ENCODE measurements around the gene MLC1. TPM values are rescaled to one million over a fixed set of nuclear protein-coding genes. Genes with fewer than 3 reads are reported as not detected.

Gene MLC1
- total and polyA plus RNA-seq, 4 donors = 0.65 to 2.6 (median 0.77) TPM

DNA sequence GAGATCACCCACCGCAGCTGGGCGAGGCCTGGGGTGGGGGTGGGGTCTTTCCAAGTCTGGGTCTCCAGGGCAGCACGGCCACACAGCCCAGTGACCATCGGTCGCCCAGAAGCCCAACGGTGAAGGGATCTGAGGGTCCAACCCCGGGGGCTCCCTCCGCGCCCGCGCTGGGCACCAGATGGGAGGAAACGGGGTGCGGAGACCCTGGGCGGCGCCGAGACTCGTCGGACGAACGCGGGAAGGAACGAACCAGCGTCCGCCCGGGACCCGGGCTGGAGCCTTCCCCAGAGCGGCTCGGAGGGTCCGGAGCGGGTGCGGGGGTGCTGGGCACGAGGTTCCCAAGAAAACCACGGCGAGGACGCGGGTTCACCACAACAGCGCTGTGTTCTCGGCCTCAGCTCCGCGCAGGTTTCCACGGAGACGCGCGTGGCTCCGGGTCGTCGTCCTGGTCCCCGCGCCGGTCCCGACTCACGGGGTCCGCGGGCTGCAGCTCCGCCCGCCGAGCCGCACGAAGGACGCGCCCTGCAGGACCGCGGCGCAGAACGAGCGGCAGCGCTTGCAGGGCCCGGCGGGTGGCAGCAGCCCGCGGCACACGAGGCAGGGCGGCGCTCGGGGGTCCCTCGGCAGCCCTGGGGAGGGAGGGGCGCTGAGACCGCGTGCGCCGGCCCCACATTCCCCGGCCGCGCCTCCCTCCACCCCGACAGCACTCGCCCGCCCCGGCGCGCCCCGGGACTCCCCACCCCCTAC is 70.4 kb downstream of the MLC1 start:
- peaks cover 16 to 66% (median 18%) of the 10 kb centered on the region in 3 donors for H3K27me3 ChIP-seq (ENCODE audit: control insufficient read depth in 3 of 3, insufficient read depth in 3 of 3, low read length in 2 of 3)
- H3K27ac ChIP-seq (ENCODE audit: low read depth in 1 of 2, low read length in 1 of 2) = no peak overlapping the region
- H3K9ac ChIP-seq (ENCODE audit: insufficient read depth in 1 of 2, low read length in 2 of 2) = no peak overlapping the region
- H3K4me1 ChIP-seq (ENCODE audit: control insufficient read depth in 5 of 5, insufficient read depth in 5 of 5, low read length in 5 of 5) = peaks cover 0 to 8% (median 6%) of the 10 kb centered on the region in 5 donors
- WGBS, 2 donors = 3 to 5% methylated on average over 59 to 91 of the region's 91 CpGs
- H3K9me3 ChIP-seq (ENCODE audit: control insufficient read depth in 4 of 4, insufficient read depth in 3 of 4, low read length in 3 of 4) = peaks cover 0 to 7% (median 0%) of the 10 kb centered on the region in 4 donors
- no peaks in the 10 kb centered on the region for H3K36me3 ChIP-seq (ENCODE audit: control insufficient read depth in 4 of 4, insufficient read depth in 4 of 4, low read length in 4 of 4)
- DNase-seq (no peak), ATAC-seq (ENCODE audit: insufficient read depth, low FRiP score) (no peak)
- TF ChIP-seq, protein P1, sequence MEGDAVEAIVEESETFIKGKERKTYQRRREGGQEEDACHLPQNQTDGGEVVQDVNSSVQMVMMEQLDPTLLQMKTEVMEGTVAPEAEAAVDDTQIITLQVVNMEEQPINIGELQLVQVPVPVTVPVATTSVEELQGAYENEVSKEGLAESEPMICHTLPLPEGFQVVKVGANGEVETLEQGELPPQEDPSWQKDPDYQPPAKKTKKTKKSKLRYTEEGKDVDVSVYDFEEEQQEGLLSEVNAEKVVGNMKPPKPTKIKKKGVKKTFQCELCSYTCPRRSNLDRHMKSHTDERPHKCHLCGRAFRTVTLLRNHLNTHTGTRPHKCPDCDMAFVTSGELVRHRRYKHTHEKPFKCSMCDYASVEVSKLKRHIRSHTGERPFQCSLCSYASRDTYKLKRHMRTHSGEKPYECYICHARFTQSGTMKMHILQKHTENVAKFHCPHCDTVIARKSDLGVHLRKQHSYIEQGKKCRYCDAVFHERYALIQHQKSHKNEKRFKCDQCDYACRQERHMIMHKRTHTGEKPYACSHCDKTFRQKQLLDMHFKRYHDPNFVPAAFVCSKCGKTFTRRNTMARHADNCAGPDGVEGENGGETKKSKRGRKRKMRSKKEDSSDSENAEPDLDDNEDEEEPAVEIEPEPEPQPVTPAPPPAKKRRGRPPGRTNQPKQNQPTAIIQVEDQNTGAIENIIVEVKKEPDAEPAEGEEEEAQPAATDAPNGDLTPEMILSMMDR (IDR thresholded peaks at IDR 0.05; ENCODE audit: control extremely low read depth, extremely low read depth) = no peak
- H3K4me3 ChIP-seq = no peak overlapping the region

DNA sequence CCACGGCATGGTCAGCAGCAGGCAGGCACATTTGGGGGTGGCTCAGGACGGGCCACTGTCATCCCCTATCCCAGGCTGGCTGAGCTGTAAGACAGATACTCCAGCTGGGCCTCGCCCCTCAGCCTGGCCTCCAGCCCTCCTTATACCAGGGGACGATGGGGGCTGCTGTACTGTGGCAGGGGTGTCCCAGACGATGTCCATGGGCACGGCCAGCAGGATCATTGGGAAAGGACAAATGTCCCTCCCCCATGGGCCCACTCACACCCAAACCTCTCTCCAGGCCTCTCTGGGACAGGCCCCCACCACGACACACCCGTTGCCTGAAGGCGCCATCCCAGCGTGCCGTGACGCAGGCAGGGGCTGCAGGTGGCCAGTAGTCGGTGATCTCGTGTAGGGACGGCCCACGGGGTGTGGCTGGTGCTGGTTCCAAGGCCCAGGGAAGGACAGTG is 71.1 kb downstream of the MLC1 start:
- Histone ChIP-seq H3K27ac (ENCODE audit: low read depth in 1 of 2, low read length in 1 of 2) (no peak overlapping the region), H3K9ac (ENCODE audit: insufficient read depth in 1 of 2, low read length in 2 of 2) (no peak overlapping the region), H3K27me3 (ENCODE audit: control insufficient read depth in 3 of 3, insufficient read depth in 3 of 3, low read length in 2 of 3) (peaks cover 16 to 66% (median 17%) of the 10 kb centered on the region in 3 donors), H3K9me3 (ENCODE audit: control insufficient read depth in 4 of 4, insufficient read depth in 3 of 4, low read length in 3 of 4) (peaks cover 0 to 6% (median 0%) of the 10 kb centered on the region in 4 donors), H3K4me3 (no peak overlapping the region), H3K36me3 (ENCODE audit: control insufficient read depth in 4 of 4, insufficient read depth in 4 of 4, low read length in 4 of 4) (no peaks in the 10 kb centered on the region), H3K4me1 (ENCODE audit: control insufficient read depth in 5 of 5, insufficient read depth in 5 of 5, low read length in 5 of 5) (peaks cover 0 to 8% (median 6%) of the 10 kb centered on the region in 5 donors)
- TF ChIP-seq, protein P1 (IDR thresholded peaks at IDR 0.05; ENCODE audit: control extremely low read depth, extremely low read depth) = no peak
- DNase-seq (no peak), ATAC-seq (ENCODE audit: insufficient read depth, low FRiP score) (no peak)
- 61 to 67% methylated on average over 16 of the region's 16 CpGs for WGBS, 2 donors

DNA sequence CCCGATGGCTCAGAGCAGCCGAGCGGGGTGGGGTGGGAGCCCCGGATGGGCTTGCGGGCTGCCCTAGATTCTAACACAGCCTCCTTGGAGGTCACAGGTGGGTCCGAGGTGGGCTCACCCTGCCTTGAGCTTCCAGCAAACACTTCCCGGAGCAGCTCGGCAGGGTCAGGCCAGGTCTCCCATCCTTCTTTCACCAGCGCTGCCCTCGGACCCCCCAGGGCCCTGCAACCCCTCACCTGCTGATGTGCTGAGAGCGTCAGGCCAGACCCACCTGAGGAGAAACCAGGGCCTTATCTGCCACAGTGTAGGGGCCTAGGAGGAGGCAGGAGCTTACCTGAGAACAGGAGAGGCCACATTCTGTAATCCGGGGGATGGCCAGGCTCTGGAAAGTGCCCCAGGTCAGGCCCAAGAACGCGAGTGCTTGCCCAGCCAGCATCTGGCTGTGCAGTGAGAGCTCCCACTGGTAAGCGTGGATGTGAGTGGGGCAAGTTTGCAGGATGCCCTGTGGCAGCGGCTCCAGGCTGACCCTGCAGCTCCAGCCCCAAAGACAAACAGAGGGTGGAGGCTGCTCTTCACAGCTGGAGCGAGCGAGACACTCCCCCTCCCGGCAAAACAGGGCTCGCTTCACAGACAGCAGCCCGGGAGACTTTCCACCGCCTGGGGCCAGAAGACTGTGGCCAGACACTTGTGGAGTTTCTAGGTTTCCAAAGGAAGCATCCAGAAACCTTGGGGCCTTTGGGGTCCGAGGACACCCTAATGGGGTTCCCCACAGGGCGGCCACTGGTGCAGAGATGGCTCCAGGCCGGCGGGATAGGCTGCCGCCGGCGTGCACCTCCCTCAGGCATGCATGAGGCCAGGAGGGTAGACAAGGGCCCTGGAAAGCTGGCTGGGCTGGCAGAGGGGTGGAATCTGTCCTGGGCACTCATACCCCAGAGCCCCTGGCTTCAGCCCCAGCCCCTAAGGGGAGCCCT is 72.7 kb downstream of the MLC1 start, which contains the start of gene IL17REL:
Gene IL17REL, minus strand, starts transcription at position 555 of the 971 bp plus-strand sequence. Its CDS starts 119 bp downstream, at position 436.
- ATAC-seq (ENCODE audit: insufficient read depth, low FRiP score) = no peak
- Histone ChIP-seq H3K4me1 (ENCODE audit: control insufficient read depth in 5 of 5, insufficient read depth in 5 of 5, low read length in 5 of 5) (peaks cover 0 to 8% (median 6%) of the 10 kb centered on the region in 5 donors), H3K9me3 (ENCODE audit: control insufficient read depth in 4 of 4, insufficient read depth in 3 of 4, low read length in 3 of 4) (peaks cover 0 to 6% (median 0%) of the 10 kb centered on the region in 4 donors), H3K4me3 (no peak within 1 kb of the TSS), H3K27me3 (ENCODE audit: control insufficient read depth in 3 of 3, insufficient read depth in 3 of 3, low read length in 2 of 3) (peaks cover 16 to 56% (median 17%) of the 10 kb centered on the region in 3 donors), H3K9ac (ENCODE audit: insufficient read depth in 1 of 2, low read length in 2 of 2) (no peak within 1 kb of the TSS), H3K27ac (ENCODE audit: low read depth in 1 of 2, low read length in 1 of 2) (no peak within 1 kb of the TSS), H3K36me3 (ENCODE audit: control insufficient read depth in 4 of 4, insufficient read depth in 4 of 4, low read length in 4 of 4) (no peaks in the 10 kb centered on the region)
- DNase-seq = peak in 2 of 3 donors; percentile 18 to 27
- 62 to 76% methylated on average over 29 of the region's 29 CpGs for WGBS, 2 donors
- TF ChIP-seq, protein P1 (IDR thresholded peaks at IDR 0.05; ENCODE audit: control extremely low read depth, extremely low read depth) = no peak

All from lung (tissue), 12 donors.